ENCODE results near the gene TTC28.

The TTC28 gene

GRCh38 chr22:28268850-28269249, 410.8 kb downstream of the TTC28 start:
- DNase-seq (ENCODE audit: low read depth) = no peak

GRCh38 chr22:28268171-28268570, 411.5 kb downstream of the TTC28 start:
- no peak for DNase-seq (ENCODE audit: low read depth)

- DNase-seq (ENCODE audit: low read depth) = no peak
These were observed 419.0 kb downstream of the TTC28 start for GRCh38 chr22:28260619-28261018.

- no peak for DNase-seq (ENCODE audit: low read depth)
These were observed 419.8 kb downstream of the TTC28 start for GRCh38 chr22:28259774-28260312.

GRCh38 chr22:28254396-28254795, 425.2 kb downstream of the TTC28 start:
- DNase-seq (ENCODE audit: low read depth) = no peak

- no peak for DNase-seq (ENCODE audit: low read depth)
These were observed 427.1 kb downstream of the TTC28 start for GRCh38 chr22:28252539-28252938.

- no peak for DNase-seq (ENCODE audit: low read depth)
These were observed 429.5 kb downstream of the TTC28 start for GRCh38 chr22:28250036-28250695.

- no peak for DNase-seq (ENCODE audit: low read depth)
These were observed 430.2 kb downstream of the TTC28 start for GRCh38 chr22:28249402-28249801.

GRCh38 chr22:28247667-28248363, 431.8 kb downstream of the TTC28 start:
- no peak for DNase-seq (ENCODE audit: low read depth)

- no peak for DNase-seq (ENCODE audit: low read depth)
These were observed 432.5 kb downstream of the TTC28 start for GRCh38 chr22:28247136-28247535.

- DNase-seq (ENCODE audit: low read depth) = peak; percentile 66
These were observed 433.2 kb downstream of the TTC28 start for GRCh38 chr22:28246397-28246796.

GRCh38 chr22:28245579-28246224, 433.9 kb downstream of the TTC28 start:
- DNase-seq (ENCODE audit: low read depth) = no peak

- no peak for DNase-seq (ENCODE audit: low read depth)
These were observed 434.9 kb downstream of the TTC28 start for GRCh38 chr22:28244757-28245156.

- DNase-seq (ENCODE audit: low read depth) = peak; percentile 27
These were observed 436.1 kb downstream of the TTC28 start for GRCh38 chr22:28243539-28243938.

- no peak for DNase-seq (ENCODE audit: low read depth)
These were observed 437.9 kb downstream of the TTC28 start for GRCh38 chr22:28241656-28242290.

GRCh38 chr22:28239941-28240340, 439.7 kb downstream of the TTC28 start:
- no peak for DNase-seq (ENCODE audit: low read depth)

- no peak for DNase-seq (ENCODE audit: low read depth)
These were observed 441.9 kb downstream of the TTC28 start for GRCh38 chr22:28237783-28238182.

GRCh38 chr22:28237112-28237511, 442.5 kb downstream of the TTC28 start:
- DNase-seq (ENCODE audit: low read depth) = no peak

GRCh38 chr22:28232204-28232603, 447.4 kb downstream of the TTC28 start:
- DNase-seq (ENCODE audit: low read depth) = no peak

GRCh38 chr22:28231441-28231840, 448.2 kb downstream of the TTC28 start:
- peak; percentile 67 for DNase-seq (ENCODE audit: low read depth)

GRCh38 chr22:28230671-28231070, 449.0 kb downstream of the TTC28 start:
- DNase-seq (ENCODE audit: low read depth) = no peak

Measured in non-pigmented ciliary epithelial cell (primary cell).